ENCODE data around the gene COMT. TPM values are rescaled to one million over a fixed set of nuclear protein-coding genes. Genes with fewer than 3 reads are reported as not detected.
A peak's percentile ranks its signal among the peaks of the same experiment; 100 is the strongest.

Gene COMT
- total RNA-seq, result 10 to 100 TPM; 92.8 to 97.1 TPM

DNA sequence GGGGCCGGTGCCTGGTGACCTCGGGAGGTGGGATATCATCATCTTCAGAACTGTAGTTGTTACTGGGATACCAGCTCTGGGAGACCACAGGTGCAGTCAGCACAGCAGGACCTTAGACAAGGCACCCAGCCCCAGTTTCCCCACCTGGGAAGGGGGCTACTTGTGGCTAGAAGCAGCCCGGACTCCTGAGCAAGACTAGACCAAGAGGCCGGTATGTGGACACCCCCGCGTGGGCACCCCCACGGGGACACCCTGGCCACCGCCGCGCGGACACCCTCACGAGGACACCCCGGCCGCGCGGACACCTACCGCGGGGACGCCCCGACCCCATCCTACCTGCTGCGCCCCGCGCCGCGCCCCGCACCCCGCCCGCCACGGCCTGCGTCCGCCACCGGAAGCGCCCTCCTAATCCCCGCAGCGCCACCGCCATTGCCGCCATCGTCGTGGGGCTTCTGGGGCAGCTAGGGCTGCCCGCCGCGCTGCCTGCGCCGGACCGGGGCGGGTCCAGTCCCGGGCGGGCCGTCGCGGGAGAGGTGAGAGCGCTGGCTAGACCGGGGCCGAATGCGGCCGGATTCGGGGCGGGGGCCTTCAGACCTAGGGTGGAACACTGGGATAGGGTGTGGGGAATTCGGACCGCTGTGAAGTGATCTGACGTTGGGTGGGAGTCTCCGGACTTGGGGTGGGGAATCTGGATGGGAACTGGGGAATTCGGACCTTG lies at the start of gene COMT, which contains the start of gene TXNRD2:
TSS of gene COMT (plus strand) at position 408 of the 718 bp plus-strand sequence. CDS start 20,755 bp downstream, outside the sequence.
TSS of gene TXNRD2 (minus strand) at position 454 of the 718 bp plus-strand sequence. CDS start at position 439, 15 bp downstream.
- H3K27me3 Mint-ChIP-seq (ENCODE audit: low read depth), result no peaks in the 10 kb centered on the region
- H3K4me3 Mint-ChIP-seq, result peak within 1 kb of the TSS; percentile 95
- peak; percentile 81 for DNase-seq
- peak within 1 kb of the TSS; percentile 96 for H3K27ac Mint-ChIP-seq
- peaks cover 40% of the 10 kb centered on the region for H3K4me1 Mint-ChIP-seq (ENCODE audit: low read depth)
- ATAC-seq, result peak; percentile 94
- CTCF ChIA-PET, result interaction anchor here (1.1 to 3.1 kb wide), 3 partner anchors 13 to 209 kb away, joined by 3 to 25 read pairs (median 4); no protein-coding TSS in a partner anchor
- POLR2A ChIA-PET, result interaction anchor here (0.6 to 2.6 kb wide), 6 partner anchors 12 to 1020 kb away, joined by 3 to 10 read pairs (median 3); no protein-coding TSS in a partner anchor
- peaks cover 18% of the 10 kb centered on the region for H3K36me3 Mint-ChIP-seq (ENCODE audit: low read depth)
- H3K9me3 Mint-ChIP-seq (ENCODE audit: insufficient read depth), result no peaks in the 10 kb centered on the region

DNA sequence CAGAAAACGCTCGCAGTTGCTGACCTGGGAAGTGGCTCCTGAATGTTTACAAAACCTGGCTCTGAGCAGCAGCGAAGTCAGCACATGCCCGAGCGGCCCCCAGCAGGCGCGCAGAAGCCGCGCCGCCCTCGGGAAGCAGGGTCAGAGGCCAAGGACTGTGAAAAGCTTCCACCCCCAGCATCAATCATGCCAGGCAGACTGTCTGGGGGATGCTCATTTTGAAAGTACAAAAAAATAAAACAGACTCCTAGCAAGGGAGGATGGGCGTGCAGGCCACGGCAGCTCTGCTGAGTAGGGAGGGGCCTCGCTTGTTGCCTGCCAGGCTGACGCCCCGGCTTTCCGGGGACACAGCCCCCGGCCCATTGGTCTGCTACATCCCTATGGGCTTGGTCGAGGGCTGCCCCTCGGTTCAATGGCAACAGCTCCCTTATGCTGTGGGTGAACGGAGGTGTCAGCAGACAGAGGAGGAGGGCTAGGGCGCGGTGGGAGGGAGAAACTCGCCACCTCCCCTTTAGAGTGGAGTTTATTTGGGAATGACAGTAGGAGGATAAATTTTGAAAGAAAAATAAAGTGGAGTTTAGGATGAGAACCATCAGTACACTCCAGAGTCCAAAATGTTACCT lies 49.2 kb upstream of the COMT start:
- H3K27ac Mint-ChIP-seq, result peak overlapping the region; percentile 89
- CTCF ChIA-PET, result interaction anchor here (0.9 to 3.7 kb wide), 5 partner anchors 18 to 162 kb away, joined by 3 to 17 read pairs (median 4); partner anchors contain the start of genes GNB1L and RTL10
- no peaks in the 10 kb centered on the region for H3K9me3 Mint-ChIP-seq (ENCODE audit: insufficient read depth)
- H3K4me3 Mint-ChIP-seq, result peak overlapping the region; percentile 70
- H3K36me3 Mint-ChIP-seq (ENCODE audit: low read depth), result peaks cover 8% of the 10 kb centered on the region
- ATAC-seq, result peak; percentile 54
- H3K4me1 Mint-ChIP-seq (ENCODE audit: low read depth), result peaks cover 52% of the 10 kb centered on the region
- H3K27me3 Mint-ChIP-seq (ENCODE audit: low read depth), result no peaks in the 10 kb centered on the region
- peak; percentile 54 for DNase-seq
- POLR2A ChIA-PET, result interaction anchor here (0.5 to 1.6 kb wide), 8 partner anchors 9 to 181 kb away, joined by 3 to 20 read pairs (median 4); partner anchors contain the start of genes COMT, GNB1L, RTL10 and TANGO2

DNA sequence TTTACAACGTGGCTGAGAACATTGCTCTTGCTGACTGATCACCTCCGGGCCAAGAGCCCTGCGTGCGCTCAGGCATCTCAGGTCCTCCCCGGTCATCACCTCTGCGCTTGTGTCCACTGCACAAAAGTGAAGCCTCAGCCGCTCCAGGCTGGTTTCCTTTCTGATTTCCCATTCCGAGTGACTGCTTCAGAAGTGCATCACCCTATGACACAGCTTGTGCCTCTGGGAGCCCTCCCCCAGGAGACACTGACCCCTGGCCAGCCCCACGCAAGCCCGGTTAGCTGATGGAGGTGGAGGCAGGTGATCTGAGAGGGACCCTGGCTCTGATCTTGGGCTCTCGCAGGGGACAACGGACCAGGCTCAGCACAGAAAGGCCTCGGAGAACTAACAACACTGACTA lies 48.6 kb upstream of the COMT start:
- POLR2A ChIA-PET, result interaction anchor here (1.2 to 1.6 kb wide), 2 partner anchors 10 to 38 kb away, joined by 3 to 20 read pairs; partner anchors contain the start of genes GNB1L and RTL10
- H3K27ac Mint-ChIP-seq, result peak overlapping the region; percentile 89
- H3K4me3 Mint-ChIP-seq, result no peak overlapping the region

DNA sequence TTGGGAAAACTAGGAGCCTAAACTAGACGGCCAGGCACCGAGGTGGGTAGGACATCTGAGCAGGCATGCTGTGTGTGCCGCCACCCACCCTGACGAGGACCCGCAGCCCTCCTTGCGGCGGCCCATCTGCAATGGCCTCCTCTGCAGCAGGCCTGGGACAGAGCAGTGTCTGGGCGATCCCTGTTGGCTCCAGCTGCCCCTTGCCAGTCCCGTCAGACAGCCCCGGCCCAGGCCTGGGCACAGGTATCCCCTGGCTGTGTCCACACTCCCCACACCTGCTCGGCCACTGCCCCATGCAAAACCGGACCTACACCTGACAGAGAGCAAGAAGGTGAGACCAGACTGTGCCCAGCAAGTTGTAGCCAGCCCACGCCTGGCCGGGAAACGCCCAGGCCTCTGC lies 48.2 kb upstream of the COMT start:
- ChIA-PET CTCF (interaction anchor here (1.5 kb wide), 1 partner anchor 17 kb away, joined by 5 read pairs; no protein-coding TSS in a partner anchor), POLR2A (no interaction called here)
- peaks cover 8% of the 10 kb centered on the region for H3K36me3 Mint-ChIP-seq (ENCODE audit: low read depth)
- ATAC-seq (no peak), DNase-seq (no peak)
- no peak overlapping the region for H3K27ac Mint-ChIP-seq
- no peak overlapping the region for H3K4me3 Mint-ChIP-seq
- H3K4me1 Mint-ChIP-seq (ENCODE audit: low read depth), result peaks cover 50% of the 10 kb centered on the region
- no peaks in the 10 kb centered on the region for H3K27me3 Mint-ChIP-seq (ENCODE audit: low read depth)
- no peaks in the 10 kb centered on the region for H3K9me3 Mint-ChIP-seq (ENCODE audit: insufficient read depth)

More for the DNA sequence above, 48.6 kb upstream of the COMT start:
- Mint-ChIP-seq H3K36me3 (ENCODE audit: low read depth) (peaks cover 8% of the 10 kb centered on the region), H3K27me3 (ENCODE audit: low read depth) (no peaks in the 10 kb centered on the region), H3K4me1 (ENCODE audit: low read depth) (peaks cover 50% of the 10 kb centered on the region), H3K9me3 (ENCODE audit: insufficient read depth) (no peaks in the 10 kb centered on the region)
- ATAC-seq (no peak), DNase-seq (no peak)
- CTCF ChIA-PET, result interaction anchor here (1.3 to 3.7 kb wide), 3 partner anchors 18 to 78 kb away, joined by 3 to 17 read pairs (median 4); no protein-coding TSS in a partner anchor

DNA sequence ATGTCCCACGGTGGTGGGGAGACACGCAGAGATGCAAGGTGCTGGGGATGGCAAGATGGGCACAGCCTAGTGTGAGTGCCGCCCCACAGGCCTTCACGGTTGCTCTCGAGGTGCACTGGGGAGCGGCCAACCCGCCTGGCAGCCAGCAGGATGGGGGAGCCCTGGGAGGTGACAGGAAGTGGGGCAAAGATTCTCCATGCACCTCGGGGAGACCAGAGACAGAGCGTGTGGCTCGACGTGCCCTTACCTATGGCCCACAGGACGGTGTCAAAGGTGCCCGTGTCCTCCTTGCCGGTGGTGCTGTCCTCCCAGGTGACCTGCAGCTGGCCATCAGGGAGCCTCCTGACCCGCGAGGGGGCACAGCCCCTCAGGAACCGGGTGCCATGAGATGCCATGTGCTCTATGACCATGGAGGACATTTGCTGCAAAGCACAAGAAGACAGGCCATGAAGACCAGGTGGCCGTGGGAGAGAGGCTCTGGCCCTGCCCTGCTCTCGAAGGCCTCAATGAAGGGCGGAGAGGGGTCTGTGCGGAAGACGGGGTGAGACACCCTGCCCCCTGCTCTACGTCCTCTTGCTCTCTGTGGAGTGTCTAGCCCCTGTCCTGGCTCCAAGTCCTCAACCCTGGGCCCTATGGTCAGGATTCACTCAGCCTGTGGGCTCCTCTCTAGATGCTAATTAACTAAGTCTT lies 46.3 kb upstream of the COMT start:
- CTCF ChIA-PET, result no interaction called here
- no peak for DNase-seq
- no peak overlapping the region for H3K27ac Mint-ChIP-seq
- no peak for ATAC-seq
- H3K27me3 Mint-ChIP-seq (ENCODE audit: low read depth), result no peaks in the 10 kb centered on the region
- no peaks in the 10 kb centered on the region for H3K9me3 Mint-ChIP-seq (ENCODE audit: insufficient read depth)
- peaks cover 44% of the 10 kb centered on the region for H3K4me1 Mint-ChIP-seq (ENCODE audit: low read depth)
- POLR2A ChIA-PET, result interaction anchor here (1.5 kb wide), 1 partner anchor 40 kb away, joined by 7 read pairs; no protein-coding TSS in a partner anchor
- H3K36me3 Mint-ChIP-seq (ENCODE audit: low read depth), result peaks cover 8% of the 10 kb centered on the region
- no peak overlapping the region for H3K4me3 Mint-ChIP-seq

DNA sequence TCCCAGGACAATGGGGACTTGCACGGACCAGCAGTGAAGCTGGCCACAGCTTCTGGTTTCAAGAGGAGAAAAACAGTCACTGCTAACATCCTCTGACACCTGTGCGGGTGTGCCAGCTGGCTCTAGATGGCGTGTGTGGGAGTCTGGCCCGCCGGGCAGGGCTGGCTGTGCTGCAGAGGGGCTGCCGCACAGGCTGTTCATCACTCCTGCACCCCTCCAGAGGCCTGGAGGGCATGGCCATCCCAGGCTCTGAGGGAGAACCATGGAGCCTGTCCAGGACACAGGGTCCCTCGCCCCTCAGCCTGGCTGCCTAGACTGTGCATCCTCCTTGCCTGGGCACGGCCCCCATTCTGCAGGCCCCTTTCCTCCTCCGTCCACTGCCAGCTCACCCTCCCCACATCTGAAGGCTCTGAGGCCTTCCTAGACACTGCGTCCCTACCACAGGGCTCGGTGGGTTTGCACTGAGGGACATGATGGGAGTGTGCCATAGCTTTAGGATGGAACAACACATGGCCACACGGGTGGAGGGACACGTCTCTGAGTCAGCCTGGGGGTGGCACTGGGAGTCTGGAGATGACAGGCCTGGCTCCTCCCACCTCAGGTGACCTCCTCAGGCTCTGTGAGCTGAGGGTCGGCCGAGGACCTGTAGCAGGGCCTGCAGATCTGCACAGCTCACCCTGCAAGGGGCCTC lies 44.8 kb upstream of the COMT start:
- Mint-ChIP-seq H3K9me3 (ENCODE audit: insufficient read depth) (no peaks in the 10 kb centered on the region), H3K4me3 (no peak overlapping the region), H3K27me3 (ENCODE audit: low read depth) (no peaks in the 10 kb centered on the region), H3K27ac (peak overlapping the region; percentile 20), H3K36me3 (ENCODE audit: low read depth) (peaks cover 8% of the 10 kb centered on the region), H3K4me1 (ENCODE audit: low read depth) (peaks cover 30% of the 10 kb centered on the region)
- DNase-seq (peak; percentile 33), ATAC-seq (no peak)
- ChIA-PET POLR2A (interaction anchor here (1.0 to 1.5 kb wide), 3 partner anchors 10 to 52 kb away, joined by 4 to 8 read pairs (median 7); no protein-coding TSS in a partner anchor), CTCF (interaction anchor here (0.8 to 4.3 kb wide), 3 partner anchors 14 to 219 kb away, joined by 3 to 22 read pairs (median 15); no protein-coding TSS in a partner anchor)

DNA sequence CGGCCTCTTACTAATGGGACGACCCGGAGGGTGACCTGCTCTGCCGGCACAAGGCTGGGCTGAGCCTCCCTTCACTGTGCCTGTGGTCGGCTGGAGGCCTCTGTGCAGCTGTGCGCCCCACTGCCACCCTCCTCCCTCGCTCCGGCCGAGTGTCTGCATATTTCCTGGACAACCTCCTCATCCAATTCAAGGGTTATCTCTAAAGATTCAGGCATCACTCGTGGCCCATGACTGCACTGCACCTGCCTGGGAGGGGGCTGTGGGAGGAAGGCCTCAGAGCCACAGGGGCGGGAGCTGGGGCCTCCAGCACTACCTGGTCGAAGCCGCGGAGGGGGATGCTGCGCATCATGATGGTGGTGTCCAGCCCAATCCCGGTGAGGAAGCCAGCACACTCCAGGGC lies 43.8 kb upstream of the COMT start:
- POLR2A ChIA-PET, result no interaction called here
- H3K36me3 Mint-ChIP-seq (ENCODE audit: low read depth), result peaks cover 6% of the 10 kb centered on the region
- H3K4me1 Mint-ChIP-seq (ENCODE audit: low read depth), result peaks cover 20% of the 10 kb centered on the region
- CTCF ChIA-PET, result interaction anchor here (0.8 to 4.3 kb wide), 3 partner anchors 13 to 220 kb away, joined by 3 to 22 read pairs (median 15); no protein-coding TSS in a partner anchor
- H3K9me3 Mint-ChIP-seq (ENCODE audit: insufficient read depth), result no peaks in the 10 kb centered on the region
- H3K27me3 Mint-ChIP-seq (ENCODE audit: low read depth), result no peaks in the 10 kb centered on the region
- H3K4me3 Mint-ChIP-seq, result no peak overlapping the region
- ATAC-seq, result no peak
- no peak overlapping the region for H3K27ac Mint-ChIP-seq
- DNase-seq, result no peak

DNA sequence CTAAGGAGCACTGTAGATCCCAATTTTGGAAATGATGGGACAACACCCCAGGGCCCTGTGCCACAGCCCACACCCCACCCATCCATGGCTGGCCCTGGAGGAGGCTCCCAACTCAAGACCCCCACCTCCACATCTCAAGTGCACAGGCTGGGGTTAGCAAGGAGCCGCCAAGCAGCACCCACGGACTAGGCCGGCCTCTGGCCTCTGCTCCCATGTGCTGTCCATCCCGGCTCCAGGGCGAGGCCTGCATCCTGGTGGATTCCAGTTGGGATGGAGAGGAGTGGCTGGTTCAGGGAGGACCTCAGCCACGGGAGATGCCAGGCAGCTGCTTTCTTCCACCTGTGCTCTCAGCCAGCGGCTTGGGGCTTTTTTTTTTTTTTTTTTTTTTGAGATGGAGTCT lies 43.4 kb upstream of the COMT start:
- Mint-ChIP-seq H3K9me3 (ENCODE audit: insufficient read depth) (no peaks in the 10 kb centered on the region), H3K4me1 (ENCODE audit: low read depth) (peaks cover 16% of the 10 kb centered on the region), H3K27me3 (ENCODE audit: low read depth) (no peaks in the 10 kb centered on the region), H3K36me3 (ENCODE audit: low read depth) (peaks cover 6% of the 10 kb centered on the region), H3K4me3 (no peak overlapping the region), H3K27ac (no peak overlapping the region)
- ChIA-PET CTCF (interaction anchor here (3.0 to 4.3 kb wide), 2 partner anchors 12 to 167 kb away, joined by 10 to 22 read pairs; no protein-coding TSS in a partner anchor), POLR2A (no interaction called here)
- ATAC-seq (no peak), DNase-seq (no peak)

DNA sequence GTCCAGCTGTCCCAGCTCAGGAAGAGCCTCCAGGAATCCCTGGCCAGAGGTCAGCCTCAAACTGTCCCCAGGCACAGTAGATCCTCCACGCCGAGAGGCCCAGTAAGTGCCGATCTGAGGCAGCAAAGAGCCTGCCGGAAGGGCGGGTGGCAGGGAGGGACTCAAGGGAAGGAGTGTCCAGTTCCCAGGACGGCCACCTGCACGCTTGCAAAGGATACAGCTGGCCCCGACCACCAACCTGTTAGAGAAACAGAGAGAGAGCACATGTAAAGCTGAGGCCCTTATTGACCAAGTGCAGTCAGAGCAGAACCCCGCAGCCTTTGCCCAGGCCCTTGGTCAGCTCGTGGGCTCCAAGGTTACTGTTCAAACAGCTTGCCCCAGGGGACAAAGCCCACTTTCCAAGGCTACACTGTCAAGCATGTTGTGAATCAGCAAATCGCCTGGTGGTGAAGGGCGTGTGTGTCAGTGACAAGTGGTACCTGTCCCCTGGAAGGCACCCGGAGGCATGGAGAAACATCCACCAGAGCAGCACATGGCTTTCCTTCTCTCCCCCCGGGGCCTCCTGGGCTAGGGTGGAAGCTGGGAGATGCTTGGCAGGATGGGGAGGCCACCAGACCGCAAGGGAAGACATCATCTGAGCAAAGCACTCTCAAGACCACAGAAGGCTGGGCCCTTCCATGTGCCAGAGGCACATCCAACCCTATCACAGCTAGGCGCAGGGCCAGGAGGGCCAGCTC lies 42.6 kb upstream of the COMT start:
- Mint-ChIP-seq H3K27ac (no peak overlapping the region), H3K9me3 (ENCODE audit: insufficient read depth) (no peaks in the 10 kb centered on the region), H3K4me3 (no peak overlapping the region), H3K36me3 (ENCODE audit: low read depth) (peaks cover under 1% of the 10 kb centered on the region), H3K27me3 (ENCODE audit: low read depth) (no peaks in the 10 kb centered on the region), H3K4me1 (ENCODE audit: low read depth) (peaks cover 10% of the 10 kb centered on the region)
- DNase-seq (no peak), ATAC-seq (no peak)
- ChIA-PET POLR2A (no interaction called here), CTCF (interaction anchor here (0.9 to 4.3 kb wide), 3 partner anchors 11 to 168 kb away, joined by 3 to 22 read pairs (median 10); no protein-coding TSS in a partner anchor)

DNA sequence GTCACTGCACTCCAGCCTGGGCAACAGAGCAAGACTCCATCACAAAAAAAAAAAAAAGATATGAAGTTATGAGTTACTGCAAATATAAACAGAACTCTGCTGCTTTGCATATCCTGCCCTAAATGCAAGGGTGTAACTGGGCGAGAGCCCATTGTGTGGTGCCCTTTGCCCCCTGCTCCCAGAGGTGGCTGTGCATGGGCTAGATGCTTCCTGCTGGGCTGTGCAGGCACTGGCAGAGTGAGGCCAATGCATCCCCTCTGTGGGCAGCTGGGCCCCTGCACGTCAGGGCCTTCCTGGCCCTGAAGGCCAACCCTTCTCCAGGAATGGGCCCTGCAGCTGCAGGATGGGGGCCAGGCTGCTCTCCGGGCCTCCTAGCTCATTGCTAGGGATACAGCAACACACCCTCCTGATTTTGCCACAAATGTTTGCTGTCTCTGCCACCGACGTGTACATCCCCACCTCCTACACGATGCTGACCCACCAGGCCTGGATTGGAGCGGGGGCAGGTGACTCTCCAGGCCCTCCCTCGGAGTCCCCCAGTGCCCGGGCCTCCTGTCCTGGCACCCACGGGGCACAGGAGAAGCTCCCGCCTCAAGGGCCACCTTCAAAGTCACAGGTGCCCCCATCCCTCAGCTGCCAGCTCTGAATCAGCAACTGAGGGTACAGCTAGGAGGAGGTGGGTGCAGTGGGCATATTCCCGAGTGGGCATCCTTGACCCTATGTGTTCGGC lies 40.7 kb upstream of the COMT start:
- no peak for ATAC-seq
- DNase-seq, result no peak
- CTCF ChIA-PET, result interaction anchor here (3.0 kb wide), 1 partner anchor 9 kb away, joined by 10 read pairs; no protein-coding TSS in a partner anchor
- Mint-ChIP-seq H3K36me3 (ENCODE audit: low read depth) (no peaks in the 10 kb centered on the region), H3K27me3 (ENCODE audit: low read depth) (no peaks in the 10 kb centered on the region), H3K27ac (no peak overlapping the region), H3K4me1 (ENCODE audit: low read depth) (peaks cover 5% of the 10 kb centered on the region), H3K4me3 (no peak overlapping the region), H3K9me3 (ENCODE audit: insufficient read depth) (no peaks in the 10 kb centered on the region)
- POLR2A ChIA-PET, result interaction anchor here (0.7 to 1.4 kb wide), 3 partner anchors 9 to 185 kb away, joined by 3 to 5 read pairs (median 4); no protein-coding TSS in a partner anchor

Data from activated CD8-positive, alpha-beta T cell treated with anti-CD3 and anti-CD28 coated beads, Interleukin-2, amount 10 ng/mL, durations not matched to agents 7 days and 5 days (primary cell).